GM23338 (cell line): Measurements from ENCODE around the gene TMEM14B. TPM values are rescaled to one million over a fixed set of nuclear protein-coding genes. Genes with fewer than 3 reads are reported as not detected.
A peak's percentile ranks its signal among the peaks of the same experiment; 100 is the strongest.

Source experiments
- ATAC-seq: fragments of 200-7000 bp; cut with Tn5 transposase; 3 replicates; pipeline ENCODE4 v1.9.1; 2020
- DNase-seq: peaks from one replicate; pipeline ENCODE4 v3.0.0-alpha.2; 2015; ENCODE audit warnings: low spot score
- H2AFZ ChIP-seq: fragments of 200-600 bp; sonication (generic); 2 replicates; pipeline ENCODE4 v1.8.0; 2016; ENCODE audit warnings: antibody characterized with exemption, mild to moderate bottlenecking, moderate library complexity
- H3F3A ChIP-seq: fragments of 200-600 bp; sonication (generic); replicated peaks from 2 replicates; pipeline ENCODE4 v1.8.0; 2017; ENCODE audit warnings: antibody characterized with exemption, mixed run types, low read depth
- H3K27ac ChIP-seq: fragments of 200-600 bp; sonication (generic); 2 replicates; pipeline ENCODE4 v1.6.1; 2016; ENCODE audit warnings: low read depth
- H3K27me3 ChIP-seq: fragments of 200-600 bp; sonication (generic); 2 replicates; pipeline ENCODE4 v1.8.0; 2016; ENCODE audit warnings: mild to moderate bottlenecking, mixed run types, moderate library complexity; ENCODE audit not compliant: insufficient read depth
- H3K36me3 ChIP-seq: fragments of 200-600 bp; sonication (generic); 2 replicates; pipeline ENCODE4 v1.8.0; 2016; ENCODE audit warnings: mild to moderate bottlenecking; ENCODE audit not compliant: insufficient read depth
- H3K4me1 ChIP-seq: fragments of 200-600 bp; sonication (generic); 2 replicates; pipeline ENCODE4 v1.8.0; 2016; ENCODE audit warnings: mild to moderate bottlenecking, moderate library complexity; ENCODE audit not compliant: insufficient read depth
- H3K4me2 ChIP-seq: fragments of 200-600 bp; sonication (generic); 2 replicates; pipeline ENCODE4 v1.7.1; 2017; ENCODE audit warnings: mixed run types
- H3K4me3 ChIP-seq: fragments of 200-600 bp; sonication (generic); 2 replicates; pipeline ENCODE4 v1.6.1; 2016; ENCODE audit warnings: mixed run types
- H3K79me2 ChIP-seq: fragments of 200-600 bp; sonication (generic); replicated peaks from 2 replicates; pipeline ENCODE4 v1.8.0; 2017; ENCODE audit warnings: mild to moderate bottlenecking; ENCODE audit not compliant: insufficient read depth
- H3K9me2 ChIP-seq: fragments of 200-600 bp; sonication (generic); 2 replicates; pipeline ENCODE4 v1.8.0; 2017; ENCODE audit not compliant: insufficient read depth
- H4K20me1 ChIP-seq: fragments of 200-600 bp; sonication (generic); replicated peaks from 2 replicates; pipeline ENCODE4 v1.8.0; 2017; ENCODE audit warnings: mild to moderate bottlenecking; ENCODE audit not compliant: insufficient read depth
- H3K27ac Mint-ChIP-seq: 2 replicates; pipeline ENCODE4 v1.8.0; 2020; ENCODE audit warnings: inconsistent platforms, mild to moderate bottlenecking, moderate library complexity, mixed read lengths
- H3K27me3 Mint-ChIP-seq: 3 replicates; pipeline ENCODE4 v1.8.0; 2022; ENCODE audit warnings: low read depth, mild to moderate bottlenecking, moderate library complexity, mixed read lengths, inconsistent platforms; ENCODE audit not compliant: insufficient read depth, poor library complexity
- H3K36me3 Mint-ChIP-seq: 3 replicates; pipeline ENCODE4 v1.8.0; 2021; ENCODE audit warnings: low read depth, mild to moderate bottlenecking, inconsistent platforms, moderate library complexity, mixed read lengths
- H3K4me1 Mint-ChIP-seq: 3 replicates; pipeline ENCODE4 v1.8.0; 2020; ENCODE audit warnings: mild to moderate bottlenecking, inconsistent platforms, mixed read lengths
- H3K4me3 Mint-ChIP-seq: 3 replicates; pipeline ENCODE4 v1.8.0; 2021; ENCODE audit warnings: moderate library complexity, mild to moderate bottlenecking, inconsistent platforms, mixed read lengths
- H3K9me3 Mint-ChIP-seq: 3 replicates; pipeline ENCODE4 v1.8.0; 2020; ENCODE audit warnings: moderate library complexity, mild to moderate bottlenecking, inconsistent platforms, mixed read lengths
- CREB1 ChIP-seq: fragments of 250-450 bp; sonication (Bioruptor Pico); IDR thresholded peaks from 2 replicates; pipeline ENCODE4 v1.5.0; 2020; ENCODE audit warnings: low read depth, mild to moderate bottlenecking, moderate library complexity
- EZH2 ChIP-seq: fragments of 200-600 bp; sonication (generic); IDR thresholded peaks from one replicate; pipeline ENCODE4 v1.8.0; 2017; ENCODE audit warnings: antibody characterized with exemption, mild to moderate bottlenecking, low read depth; ENCODE audit not compliant: unreplicated experiment
- EZH2phosphoT487 ChIP-seq: fragments of 200-600 bp; sonication (generic); IDR thresholded peaks from one replicate; pipeline ENCODE4 v1.8.1; 2018; ENCODE audit warnings: antibody characterized with exemption; ENCODE audit not compliant: unreplicated experiment
- JUNB ChIP-seq: IDR thresholded peaks from one replicate; pipeline ENCODE4 v1.6.1; 2016; ENCODE audit warnings: antibody characterized with exemption; ENCODE audit not compliant: unreplicated experiment
- NANOG ChIP-seq: IDR thresholded peaks from 2 replicates; pipeline ENCODE4 v1.6.1; 2016; ENCODE audit warnings: antibody characterized with exemption, borderline replicate concordance
- POLR2AphosphoS5 ChIP-seq: IDR thresholded peaks from 2 replicates; pipeline ENCODE4 v1.6.1; 2016; ENCODE audit warnings: antibody characterized with exemption, low read depth
- STAT1 ChIP-seq: IDR thresholded peaks from one replicate; pipeline ENCODE4 v1.6.1; 2016; ENCODE audit warnings: antibody characterized with exemption; ENCODE audit not compliant: unreplicated experiment
- ZNF114 ChIP-seq: fragments of 250-450 bp; sonication (Bioruptor Pico); IDR thresholded peaks from 2 replicates; pipeline ENCODE4 v1.5.0; 2020; ENCODE audit warnings: mild to moderate bottlenecking, moderate library complexity
- ZNF331 ChIP-seq: fragments of 250-450 bp; sonication (Bioruptor Pico); IDR thresholded peaks from 2 replicates; pipeline ENCODE4 v1.5.0; 2020; ENCODE audit warnings: low read depth, mild to moderate bottlenecking, moderate library complexity
- polyA plus RNA-seq: library from polyadenylated mRNA; unstranded; fragments of >200 nt; fragmentation: Nextera tagmentation; extraction: Ambion mirVana; gene quantifications from 2 replicates; pipeline ENCODE4 v1.2.1, GENCODE V29; 2016
- total RNA-seq: library from RNA; depleted of rRNA; stranded (reverse); fragments of >200 nt; shearing (Covaris generic); gene quantifications from 2 replicates; pipeline ENCODE4 v1.2.3, GENCODE V29; 2014
- TF ChIP-seq, protein P1 (sequence below), 2 experiments: fragments of 200-600 bp in 1 of 2; sonication (generic) in 1 of 2; conservative IDR thresholded peaks; 2 replicates each; pipeline versions ENCODE4 v1.5.1 to v1.6.1; 2016 to 2017; ENCODE audit warnings: antibody characterized with exemption in 2 of 2, low read depth in 2 of 2, mild to moderate bottlenecking in 2 of 2, moderate library complexity in 1 of 2
- TF ChIP-seq, protein P2 (sequence below): fragments of 250-450 bp; sonication (Bioruptor Pico); IDR thresholded peaks from 2 replicates; pipeline ENCODE4 v1.5.0; 2020; ENCODE audit warnings: mild to moderate bottlenecking, moderate library complexity
- TF ChIP-seq, protein P3 (sequence below): IDR thresholded peaks from 2 replicates; pipeline ENCODE4 v1.6.1; 2016; ENCODE audit warnings: antibody characterized with exemption
- TF ChIP-seq, protein P4 (sequence below): IDR thresholded peaks from one replicate; pipeline ENCODE4 v1.6.1; 2018; ENCODE audit warnings: antibody characterized with exemption; ENCODE audit not compliant: unreplicated experiment

Gene TMEM14B
- total and polyA plus RNA-seq, 2 experiments from 2014 or later, result 104 to 210 TPM

DNA sequence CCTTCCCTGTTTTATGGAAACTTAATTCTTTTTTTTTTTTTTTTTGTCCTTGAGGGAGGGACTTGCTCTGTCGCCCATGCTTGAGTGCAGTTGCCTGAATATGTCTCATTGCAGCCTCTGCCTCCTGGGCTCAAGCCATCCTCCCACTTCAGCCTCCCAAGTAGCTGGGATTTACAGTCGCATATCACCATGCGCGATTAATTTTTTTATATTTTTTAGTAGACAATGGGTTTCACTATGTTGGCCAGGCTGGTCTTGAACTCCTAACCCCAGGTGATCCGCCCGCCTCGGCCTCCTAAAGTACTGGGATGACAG, 24.1 kb upstream of the TMEM14B start:
- Histone ChIP-seq H2AFZ (no peak overlapping the region), H4K20me1 (no peaks in the 10 kb centered on the region), H3K27me3 (no peaks in the 10 kb centered on the region), H3K9me2 (no peaks in the 10 kb centered on the region), H3K4me1 (peaks cover 19% of the 10 kb centered on the region), H3K27ac (peak overlapping the region; percentile 100), H3K4me3 (peak overlapping the region; percentile 71), H3K4me2 (peak overlapping the region; percentile 85), H3F3A (peaks cover 23% of the 10 kb centered on the region), H3K79me2 (peaks cover 29% of the 10 kb centered on the region), H3K36me3 (peaks cover 5% of the 10 kb centered on the region; the same call in 1 of the 2 replicates)
- Mint-ChIP-seq H3K9me3 (peaks cover 24% of the 10 kb centered on the region), H3K27ac (peak overlapping the region; percentile 98), H3K4me3 (peak overlapping the region; percentile 96), H3K4me1 (peaks cover 26% of the 10 kb centered on the region), H3K36me3 (peaks cover 54% of the 10 kb centered on the region), H3K27me3 (peaks cover 13% of the 10 kb centered on the region)
- ATAC-seq (no peak), DNase-seq (no peak)
- TF ChIP-seq EZH2 (no peak), ZNF114 (CRISPR knock-in tag) (no peak), STAT1 (no peak), NANOG (no peak), JUNB (no peak), ZNF331 (no peak), POLR2AphosphoS5 (no peak), EZH2phosphoT487 (no peak), CREB1 (CRISPR knock-in tag) (no peak)
- TF ChIP-seq, protein P1, sequence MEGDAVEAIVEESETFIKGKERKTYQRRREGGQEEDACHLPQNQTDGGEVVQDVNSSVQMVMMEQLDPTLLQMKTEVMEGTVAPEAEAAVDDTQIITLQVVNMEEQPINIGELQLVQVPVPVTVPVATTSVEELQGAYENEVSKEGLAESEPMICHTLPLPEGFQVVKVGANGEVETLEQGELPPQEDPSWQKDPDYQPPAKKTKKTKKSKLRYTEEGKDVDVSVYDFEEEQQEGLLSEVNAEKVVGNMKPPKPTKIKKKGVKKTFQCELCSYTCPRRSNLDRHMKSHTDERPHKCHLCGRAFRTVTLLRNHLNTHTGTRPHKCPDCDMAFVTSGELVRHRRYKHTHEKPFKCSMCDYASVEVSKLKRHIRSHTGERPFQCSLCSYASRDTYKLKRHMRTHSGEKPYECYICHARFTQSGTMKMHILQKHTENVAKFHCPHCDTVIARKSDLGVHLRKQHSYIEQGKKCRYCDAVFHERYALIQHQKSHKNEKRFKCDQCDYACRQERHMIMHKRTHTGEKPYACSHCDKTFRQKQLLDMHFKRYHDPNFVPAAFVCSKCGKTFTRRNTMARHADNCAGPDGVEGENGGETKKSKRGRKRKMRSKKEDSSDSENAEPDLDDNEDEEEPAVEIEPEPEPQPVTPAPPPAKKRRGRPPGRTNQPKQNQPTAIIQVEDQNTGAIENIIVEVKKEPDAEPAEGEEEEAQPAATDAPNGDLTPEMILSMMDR (conservative IDR thresholded peaks at IDR 0.05; ENCODE audit: low read depth in 2 of 2), result no peak
- TF ChIP-seq, protein P2, sequence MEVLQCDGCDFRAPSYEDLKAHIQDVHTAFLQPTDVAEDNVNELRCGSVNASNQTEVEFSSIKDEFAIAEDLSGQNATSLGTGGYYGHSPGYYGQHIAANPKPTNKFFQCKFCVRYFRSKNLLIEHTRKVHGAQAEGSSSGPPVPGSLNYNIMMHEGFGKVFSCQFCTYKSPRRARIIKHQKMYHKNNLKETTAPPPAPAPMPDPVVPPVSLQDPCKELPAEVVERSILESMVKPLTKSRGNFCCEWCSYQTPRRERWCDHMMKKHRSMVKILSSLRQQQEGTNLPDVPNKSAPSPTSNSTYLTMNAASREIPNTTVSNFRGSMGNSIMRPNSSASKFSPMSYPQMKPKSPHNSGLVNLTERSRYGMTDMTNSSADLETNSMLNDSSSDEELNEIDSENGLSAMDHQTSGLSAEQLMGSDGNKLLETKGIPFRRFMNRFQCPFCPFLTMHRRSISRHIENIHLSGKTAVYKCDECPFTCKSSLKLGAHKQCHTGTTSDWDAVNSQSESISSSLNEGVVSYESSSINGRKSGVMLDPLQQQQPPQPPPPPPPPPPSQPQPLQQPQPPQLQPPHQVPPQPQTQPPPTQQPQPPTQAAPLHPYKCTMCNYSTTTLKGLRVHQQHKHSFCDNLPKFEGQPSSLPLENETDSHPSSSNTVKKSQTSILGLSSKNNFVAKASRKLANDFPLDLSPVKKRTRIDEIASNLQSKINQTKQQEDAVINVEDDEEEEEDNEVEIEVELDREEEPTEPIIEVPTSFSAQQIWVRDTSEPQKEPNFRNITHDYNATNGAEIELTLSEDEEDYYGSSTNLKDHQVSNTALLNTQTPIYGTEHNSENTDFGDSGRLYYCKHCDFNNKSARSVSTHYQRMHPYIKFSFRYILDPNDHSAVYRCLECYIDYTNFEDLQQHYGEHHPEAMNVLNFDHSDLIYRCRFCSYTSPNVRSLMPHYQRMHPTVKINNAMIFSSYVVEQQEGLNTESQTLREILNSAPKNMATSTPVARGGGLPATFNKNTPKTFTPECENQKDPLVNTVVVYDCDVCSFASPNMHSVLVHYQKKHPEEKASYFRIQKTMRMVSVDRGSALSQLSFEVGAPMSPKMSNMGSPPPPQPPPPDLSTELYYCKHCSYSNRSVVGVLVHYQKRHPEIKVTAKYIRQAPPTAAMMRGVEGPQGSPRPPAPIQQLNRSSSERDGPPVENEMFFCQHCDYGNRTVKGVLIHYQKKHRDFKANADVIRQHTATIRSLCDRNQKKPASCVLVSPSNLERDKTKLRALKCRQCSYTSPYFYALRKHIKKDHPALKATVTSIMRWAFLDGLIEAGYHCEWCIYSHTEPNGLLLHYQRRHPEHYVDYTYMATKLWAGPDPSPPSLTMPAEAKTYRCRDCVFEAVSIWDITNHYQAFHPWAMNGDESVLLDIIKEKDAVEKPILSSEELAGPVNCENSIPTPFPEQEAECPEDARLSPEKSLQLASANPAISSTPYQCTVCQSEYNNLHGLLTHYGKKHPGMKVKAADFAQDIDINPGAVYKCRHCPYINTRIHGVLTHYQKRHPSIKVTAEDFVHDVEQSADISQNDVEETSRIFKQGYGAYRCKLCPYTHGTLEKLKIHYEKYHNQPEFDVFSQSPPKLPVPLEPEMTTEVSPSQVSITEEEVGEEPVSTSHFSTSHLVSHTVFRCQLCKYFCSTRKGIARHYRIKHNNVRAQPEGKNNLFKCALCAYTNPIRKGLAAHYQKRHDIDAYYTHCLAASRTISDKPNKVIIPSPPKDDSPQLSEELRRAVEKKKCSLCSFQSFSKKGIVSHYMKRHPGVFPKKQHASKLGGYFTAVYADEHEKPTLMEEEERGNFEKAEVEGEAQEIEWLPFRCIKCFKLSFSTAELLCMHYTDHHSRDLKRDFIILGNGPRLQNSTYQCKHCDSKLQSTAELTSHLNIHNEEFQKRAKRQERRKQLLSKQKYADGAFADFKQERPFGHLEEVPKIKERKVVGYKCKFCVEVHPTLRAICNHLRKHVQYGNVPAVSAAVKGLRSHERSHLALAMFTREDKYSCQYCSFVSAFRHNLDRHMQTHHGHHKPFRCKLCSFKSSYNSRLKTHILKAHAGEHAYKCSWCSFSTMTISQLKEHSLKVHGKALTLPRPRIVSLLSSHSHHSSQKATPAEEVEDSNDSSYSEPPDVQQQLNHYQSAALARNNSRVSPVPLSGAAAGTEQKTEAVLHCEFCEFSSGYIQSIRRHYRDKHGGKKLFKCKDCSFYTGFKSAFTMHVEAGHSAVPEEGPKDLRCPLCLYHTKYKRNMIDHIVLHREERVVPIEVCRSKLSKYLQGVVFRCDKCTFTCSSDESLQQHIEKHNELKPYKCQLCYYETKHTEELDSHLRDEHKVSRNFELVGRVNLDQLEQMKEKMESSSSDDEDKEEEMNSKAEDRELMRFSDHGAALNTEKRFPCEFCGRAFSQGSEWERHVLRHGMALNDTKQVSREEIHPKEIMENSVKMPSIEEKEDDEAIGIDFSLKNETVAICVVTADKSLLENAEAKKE (CRISPR knock-in tag), result no peak
- TF ChIP-seq, protein P3, sequence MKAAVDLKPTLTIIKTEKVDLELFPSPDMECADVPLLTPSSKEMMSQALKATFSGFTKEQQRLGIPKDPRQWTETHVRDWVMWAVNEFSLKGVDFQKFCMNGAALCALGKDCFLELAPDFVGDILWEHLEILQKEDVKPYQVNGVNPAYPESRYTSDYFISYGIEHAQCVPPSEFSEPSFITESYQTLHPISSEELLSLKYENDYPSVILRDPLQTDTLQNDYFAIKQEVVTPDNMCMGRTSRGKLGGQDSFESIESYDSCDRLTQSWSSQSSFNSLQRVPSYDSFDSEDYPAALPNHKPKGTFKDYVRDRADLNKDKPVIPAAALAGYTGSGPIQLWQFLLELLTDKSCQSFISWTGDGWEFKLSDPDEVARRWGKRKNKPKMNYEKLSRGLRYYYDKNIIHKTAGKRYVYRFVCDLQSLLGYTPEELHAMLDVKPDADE, result no peak
- TF ChIP-seq, protein P4, sequence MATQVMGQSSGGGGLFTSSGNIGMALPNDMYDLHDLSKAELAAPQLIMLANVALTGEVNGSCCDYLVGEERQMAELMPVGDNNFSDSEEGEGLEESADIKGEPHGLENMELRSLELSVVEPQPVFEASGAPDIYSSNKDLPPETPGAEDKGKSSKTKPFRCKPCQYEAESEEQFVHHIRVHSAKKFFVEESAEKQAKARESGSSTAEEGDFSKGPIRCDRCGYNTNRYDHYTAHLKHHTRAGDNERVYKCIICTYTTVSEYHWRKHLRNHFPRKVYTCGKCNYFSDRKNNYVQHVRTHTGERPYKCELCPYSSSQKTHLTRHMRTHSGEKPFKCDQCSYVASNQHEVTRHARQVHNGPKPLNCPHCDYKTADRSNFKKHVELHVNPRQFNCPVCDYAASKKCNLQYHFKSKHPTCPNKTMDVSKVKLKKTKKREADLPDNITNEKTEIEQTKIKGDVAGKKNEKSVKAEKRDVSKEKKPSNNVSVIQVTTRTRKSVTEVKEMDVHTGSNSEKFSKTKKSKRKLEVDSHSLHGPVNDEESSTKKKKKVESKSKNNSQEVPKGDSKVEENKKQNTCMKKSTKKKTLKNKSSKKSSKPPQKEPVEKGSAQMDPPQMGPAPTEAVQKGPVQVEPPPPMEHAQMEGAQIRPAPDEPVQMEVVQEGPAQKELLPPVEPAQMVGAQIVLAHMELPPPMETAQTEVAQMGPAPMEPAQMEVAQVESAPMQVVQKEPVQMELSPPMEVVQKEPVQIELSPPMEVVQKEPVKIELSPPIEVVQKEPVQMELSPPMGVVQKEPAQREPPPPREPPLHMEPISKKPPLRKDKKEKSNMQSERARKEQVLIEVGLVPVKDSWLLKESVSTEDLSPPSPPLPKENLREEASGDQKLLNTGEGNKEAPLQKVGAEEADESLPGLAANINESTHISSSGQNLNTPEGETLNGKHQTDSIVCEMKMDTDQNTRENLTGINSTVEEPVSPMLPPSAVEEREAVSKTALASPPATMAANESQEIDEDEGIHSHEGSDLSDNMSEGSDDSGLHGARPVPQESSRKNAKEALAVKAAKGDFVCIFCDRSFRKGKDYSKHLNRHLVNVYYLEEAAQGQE, result no peak
